ENCODE results near the gene NDUFB2. TPM values are rescaled to one million over a fixed set of nuclear protein-coding genes. Genes with fewer than 3 reads are reported as not detected.

The NDUFB2 gene
- total and polyA plus RNA-seq, 10 donors, result 104 to 370 (median 142) TPM

GRCh38 chr7:140719721-140720120 lies 23.2 kb downstream of the NDUFB2 start:
- Histone ChIP-seq H3K4me3 (no peak overlapping the region), H3K9me3 (no peaks in the 10 kb centered on the region), H3K27ac (no peak overlapping the region), H3K27me3 (replicated peaks in 1 of 7) (no peaks in the 10 kb centered on the region), H3K36me3 (peaks cover 0 to 17% (median 0%) of the 10 kb centered on the region in 6 donors), H3K4me1 (peaks cover 0 to 19% (median 4%) of the 10 kb centered on the region in 6 donors)
- no peak for DNase-seq
- intact Hi-C loops (cut with DNase I; ENCODE audit: low total_unique reads), result loop anchor here (5.0 kb wide), 1 partner anchor 53 kb away; no protein-coding TSS in a partner anchor
- WGBS, 5 donors, result 27 to 39% (median 38%) methylated on average over 5 of the region's 5 CpGs
- TF ChIP-seq POLR2A (IDR thresholded peaks at IDR 0.05) (no peak), POLR2AphosphoS5 (IDR thresholded peaks at IDR 0.05) (no peak)

GRCh38 chr7:140722254-140722653 lies 25.7 kb downstream of the NDUFB2 start:
- intact Hi-C loops (cut with DNase I; ENCODE audit: low total_unique reads), result loop anchor here (5.0 kb wide), 1 partner anchor 50 kb away; no protein-coding TSS in a partner anchor
- H3K4me1 ChIP-seq, result peaks cover 0 to 19% (median 4%) of the 10 kb centered on the region in 6 donors
- no peak for DNase-seq
- 83 to 97% (median 92%) methylated on average over 1 of the region's 1 CpG for WGBS, 5 donors
- peaks cover 0 to 22% (median 7%) of the 10 kb centered on the region in 6 donors for H3K36me3 ChIP-seq
- TF ChIP-seq POLR2AphosphoS5 (IDR thresholded peaks at IDR 0.05) (no peak), POLR2A (IDR thresholded peaks at IDR 0.05) (no peak), CTCF (IDR thresholded peaks at IDR 0.05 in 8 of 11, conservative IDR thresholded peaks at IDR 0.05 in 3 of 11) (no peak)
- H3K27ac ChIP-seq, result no peak overlapping the region
- H3K4me3 ChIP-seq, result no peak overlapping the region
- no peaks in the 10 kb centered on the region for H3K27me3 ChIP-seq (replicated peaks in 1 of 7)
- H3K9me3 ChIP-seq, result no peaks in the 10 kb centered on the region

- no peak overlapping the region for H3K27ac ChIP-seq
- intact Hi-C loops (cut with DNase I; ENCODE audit: low total_unique reads), result loop anchor here (5.0 kb wide), 1 partner anchor 49 kb away; no protein-coding TSS in a partner anchor
These were observed 26.5 kb downstream of the NDUFB2 start for GRCh38 chr7:140723006-140723405.

GRCh38 chr7:140723574-140723973 lies 27.1 kb downstream of the NDUFB2 start:
- no peak for DNase-seq
- Histone ChIP-seq H3K4me3 (no peak overlapping the region), H3K4me1 (peaks cover 0 to 19% (median 4%) of the 10 kb centered on the region in 6 donors), H3K9me3 (no peaks in the 10 kb centered on the region), H3K36me3 (peaks cover 0 to 22% (median 7%) of the 10 kb centered on the region in 6 donors), H3K27ac (no peak overlapping the region), H3K27me3 (replicated peaks in 1 of 7) (no peaks in the 10 kb centered on the region)
- intact Hi-C loops (cut with DNase I; ENCODE audit: low total_unique reads), result loop anchor here (5.0 kb wide), 1 partner anchor 49 kb away; no protein-coding TSS in a partner anchor
- no peak for TF ChIP-seq POLR2A (IDR thresholded peaks at IDR 0.05)
- no peak for TF ChIP-seq CTCF (IDR thresholded peaks at IDR 0.05 in 8 of 11, conservative IDR thresholded peaks at IDR 0.05 in 3 of 11)
- no peak for TF ChIP-seq POLR2AphosphoS5 (IDR thresholded peaks at IDR 0.05)
- 87 to 94% (median 90%) methylated on average over 3 of the region's 3 CpGs for WGBS, 5 donors

More at GRCh38 chr7:140723006-140723405, 26.5 kb downstream of the NDUFB2 start:
- TF ChIP-seq POLR2A (IDR thresholded peaks at IDR 0.05), result no peak
- TF ChIP-seq CTCF (IDR thresholded peaks at IDR 0.05 in 8 of 11, conservative IDR thresholded peaks at IDR 0.05 in 3 of 11), result no peak
- no peak for TF ChIP-seq POLR2AphosphoS5 (IDR thresholded peaks at IDR 0.05)
- WGBS, 5 donors, result 59 to 80% (median 71%) methylated on average over 6 of the region's 6 CpGs
- Histone ChIP-seq H3K27me3 (replicated peaks in 1 of 7) (no peaks in the 10 kb centered on the region), H3K36me3 (peaks cover 0 to 22% (median 7%) of the 10 kb centered on the region in 6 donors), H3K9me3 (no peaks in the 10 kb centered on the region), H3K4me3 (no peak overlapping the region), H3K4me1 (peaks cover 0 to 19% (median 4%) of the 10 kb centered on the region in 6 donors)
- DNase-seq, result no peak

Data from spleen (tissue), 11 donors.